ENCODE data around the gene CA10.

CA10 gene

GRCh38 chr17:52178012-52178411, 19.5 kb upstream of the CA10 start:
- H3K9me3 ChIP-seq (ENCODE audit: insufficient read depth, low read depth, low read length): no peaks in the 10 kb centered on the region
- no peaks in the 10 kb centered on the region for H3F3A ChIP-seq (ENCODE audit: low read depth)
- no peak overlapping the region for H3K4me3 ChIP-seq (ENCODE audit: low read length, poor library complexity, severe bottlenecking)
- H3K4me2 ChIP-seq (ENCODE audit: low read depth, low read length, poor library complexity, severe bottlenecking): no peak overlapping the region
- no peaks in the 10 kb centered on the region for H3K9me2 ChIP-seq (replicated peaks; ENCODE audit: low read depth, low read length)
- H3K36me3 ChIP-seq (ENCODE audit: insufficient read depth, low read length): no peaks in the 10 kb centered on the region
- TF ChIP-seq CTCF (conservative IDR thresholded peaks at IDR 0.05; ENCODE audit: low read length) (no peak), EZH2phosphoT487 (IDR thresholded peaks at IDR 0.05; ENCODE audit: borderline replicate concordance) (no peak)
- no peaks in the 10 kb centered on the region for H4K20me1 ChIP-seq (ENCODE audit: insufficient read depth, low read length, poor library complexity, severe bottlenecking)
- H3K79me2 ChIP-seq (ENCODE audit: insufficient read depth, low read length): no peaks in the 10 kb centered on the region
- H3K4me1 ChIP-seq (ENCODE audit: insufficient read depth, low read length, poor library complexity, severe bottlenecking): no peaks in the 10 kb centered on the region
- no peak overlapping the region for H2AFZ ChIP-seq (ENCODE audit: low read length)
- no peaks in the 10 kb centered on the region for H3K27me3 ChIP-seq (ENCODE audit: insufficient read depth, low read length, poor library complexity, severe bottlenecking)
- no peak overlapping the region for H3K9ac ChIP-seq (ENCODE audit: low read depth, low read length, poor library complexity, severe bottlenecking)

- Histone ChIP-seq H3F3A (ENCODE audit: low read depth) (no peaks in the 10 kb centered on the region), H3K79me2 (ENCODE audit: insufficient read depth, low read length) (no peaks in the 10 kb centered on the region), H3K9me3 (ENCODE audit: insufficient read depth, low read depth, low read length) (no peaks in the 10 kb centered on the region), H3K27me3 (ENCODE audit: insufficient read depth, low read length, poor library complexity, severe bottlenecking) (no peaks in the 10 kb centered on the region), H3K4me1 (ENCODE audit: insufficient read depth, low read length, poor library complexity, severe bottlenecking) (no peaks in the 10 kb centered on the region), H3K4me2 (ENCODE audit: low read depth, low read length, poor library complexity, severe bottlenecking) (no peak overlapping the region), H3K9ac (ENCODE audit: low read depth, low read length, poor library complexity, severe bottlenecking) (no peak overlapping the region), H4K20me1 (ENCODE audit: insufficient read depth, low read length, poor library complexity, severe bottlenecking) (no peaks in the 10 kb centered on the region), H3K4me3 (ENCODE audit: low read length, poor library complexity, severe bottlenecking) (no peak overlapping the region), H3K9me2 (replicated peaks; ENCODE audit: low read depth, low read length) (no peaks in the 10 kb centered on the region), H3K36me3 (ENCODE audit: insufficient read depth, low read length) (no peaks in the 10 kb centered on the region), H2AFZ (ENCODE audit: low read length) (no peak overlapping the region)
- no peak for TF ChIP-seq EZH2phosphoT487 (IDR thresholded peaks at IDR 0.05; ENCODE audit: borderline replicate concordance)
- peak; percentile 53 for TF ChIP-seq CTCF (conservative IDR thresholded peaks at IDR 0.05; ENCODE audit: low read length)
These were observed 12.6 kb upstream of the CA10 start for GRCh38 chr17:52170963-52171572.

DNA sequence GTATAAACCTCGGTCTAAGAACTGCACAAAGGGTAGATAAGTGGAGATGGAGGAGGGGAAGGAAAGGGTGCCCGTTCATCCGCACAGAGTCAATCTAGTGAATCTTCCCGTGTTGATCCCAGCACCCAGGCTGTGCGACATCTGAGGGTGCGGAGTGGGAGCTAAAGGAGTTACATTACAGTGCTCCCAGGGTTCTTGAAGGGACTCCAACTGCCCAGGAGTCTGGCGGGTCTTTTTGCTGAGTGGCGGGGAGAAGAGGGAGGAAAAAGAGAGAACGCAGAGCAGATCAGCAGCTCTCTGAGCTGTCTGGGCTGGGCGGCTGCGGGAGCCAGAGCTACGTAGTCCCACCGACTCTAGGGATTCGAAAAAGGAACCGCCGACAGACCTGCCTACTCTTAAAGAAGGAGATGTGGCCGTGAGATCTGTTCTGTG, 1.6 kb upstream of the CA10 start:
- no peak overlapping the region for H3K9ac ChIP-seq (ENCODE audit: low read depth, low read length, poor library complexity, severe bottlenecking)
- no peaks in the 10 kb centered on the region for H3K27me3 ChIP-seq (ENCODE audit: insufficient read depth, low read length, poor library complexity, severe bottlenecking)
- H3K36me3 ChIP-seq (ENCODE audit: insufficient read depth, low read length): no peaks in the 10 kb centered on the region
- no peak for TF ChIP-seq EZH2phosphoT487 (IDR thresholded peaks at IDR 0.05; ENCODE audit: borderline replicate concordance)
- no peak for TF ChIP-seq CTCF (conservative IDR thresholded peaks at IDR 0.05; ENCODE audit: low read length)
- no peaks in the 10 kb centered on the region for H4K20me1 ChIP-seq (ENCODE audit: insufficient read depth, low read length, poor library complexity, severe bottlenecking)
- no peaks in the 10 kb centered on the region for H3K9me2 ChIP-seq (replicated peaks; ENCODE audit: low read depth, low read length)
- H3K9me3 ChIP-seq (ENCODE audit: insufficient read depth, low read depth, low read length): no peaks in the 10 kb centered on the region
- H3K4me3 ChIP-seq (ENCODE audit: low read length, poor library complexity, severe bottlenecking): no peak overlapping the region
- no peak overlapping the region for H3K4me2 ChIP-seq (ENCODE audit: low read depth, low read length, poor library complexity, severe bottlenecking)
- H2AFZ ChIP-seq (ENCODE audit: low read length): no peak overlapping the region
- no peaks in the 10 kb centered on the region for H3K79me2 ChIP-seq (ENCODE audit: insufficient read depth, low read length)
- no peaks in the 10 kb centered on the region for H3K4me1 ChIP-seq (ENCODE audit: insufficient read depth, low read length, poor library complexity, severe bottlenecking)
- H3F3A ChIP-seq (ENCODE audit: low read depth): no peaks in the 10 kb centered on the region
